H1 (cell line): Measurements from ENCODE around the gene RELN. TPM values are rescaled to one million over a fixed set of nuclear protein-coding genes. Genes with fewer than 3 reads are reported as not detected.

Experiments used
- CTCF ChIA-PET: fragments of 300-600 bp; sonication (Branson Sonifier 250); formaldehyde crosslinking; loops from one replicate; lab custom pipeline; 2021; ENCODE audit not compliant: partially characterized antibody; lab: Charles Lee
- POLR2A ChIA-PET: fragments of 300-600 bp; sonication (Branson Sonifier 250); formaldehyde crosslinking; loops from one replicate; lab custom pipeline; 2021; ENCODE audit warnings: inconsistent platforms; ENCODE audit not compliant: partially characterized antibody; lab: Charles Lee
- DNase-seq, 2 experiments: peaks; one replicate each; pipeline versions ENCODE4 v3.0.0 to v3.0.0-alpha.2; 2010 to 2022; ENCODE audit warnings: low spot score in 2 of 2, low read depth in 1 of 2, mixed read lengths in 1 of 2
- FAIRE-seq: peaks from 2 replicates; lab custom pipeline; 2011; peaks lifted over from hg19 to GRCh38; lab: Jason Lieb, UNC
- H2AFZ ChIP-seq: 2 replicates; pipeline ENCODE4 v1.8.1; 2012; ENCODE audit warnings: low read length, inconsistent platforms
- H2AK5ac ChIP-seq: 2 replicates; pipeline ENCODE4 v1.6.1; 2013; ENCODE audit warnings: low read depth, low read length
- H2BK120ac ChIP-seq: replicated peaks from 2 replicates; pipeline ENCODE3; 2013; ENCODE audit warnings: low read depth, low read length, inconsistent platforms
- H2BK12ac ChIP-seq: 2 replicates; pipeline ENCODE4 v1.6.1; 2013; ENCODE audit warnings: low read depth, low read length
- H2BK15ac ChIP-seq: 2 replicates; pipeline ENCODE4 v1.6.1; 2013; ENCODE audit warnings: low read length
- H2BK20ac ChIP-seq: 2 replicates; pipeline ENCODE4 v1.6.1; 2013; ENCODE audit warnings: low read length
- H2BK5ac ChIP-seq: 2 replicates; pipeline ENCODE4 v1.6.1; 2013; ENCODE audit warnings: low read depth, low read length
- H3K14ac ChIP-seq: 2 replicates; pipeline ENCODE4 v1.6.1; 2013; ENCODE audit warnings: inconsistent platforms; ENCODE audit not compliant: insufficient read length
- H3K18ac ChIP-seq: 2 replicates; pipeline ENCODE4 v1.6.1; 2013; ENCODE audit warnings: low read length; ENCODE audit errors: extremely low read depth
- H3K23ac ChIP-seq: 2 replicates; pipeline ENCODE4 v1.6.1; 2013; ENCODE audit warnings: inconsistent platforms; ENCODE audit not compliant: insufficient read length
- H3K23me2 ChIP-seq: 2 replicates; pipeline ENCODE4 v1.6.1; 2013; ENCODE audit warnings: low read depth, low read length
- H3K27ac ChIP-seq: 2 replicates; pipeline ENCODE4 v1.6.1; 2011; ENCODE audit warnings: low read depth, low read length, inconsistent platforms
- H3K27me3 ChIP-seq, 4 experiments: replicated peaks in 1 of 4; 1 replicate in 1 of 4; 2 replicates in 3 of 4; pipeline versions ENCODE4 v1.6.1 to v1.8.1; 2011 to 2013; ENCODE audit warnings: low read length in 3 of 4, mild to moderate bottlenecking in 3 of 4, inconsistent platforms in 2 of 4, mixed read lengths in 2 of 4, moderate library complexity in 1 of 4; ENCODE audit not compliant: control insufficient read depth in 3 of 4, insufficient read depth in 3 of 4; ENCODE audit errors: extremely low read depth in 1 of 4
- H3K36me3 ChIP-seq, 4 experiments: 2 replicates each; pipeline versions ENCODE4 v1.6.1 to v1.8.1; 2011 to 2013; ENCODE audit warnings: mild to moderate bottlenecking in 4 of 4, low read length in 3 of 4, moderate library complexity in 2 of 4, control low read depth in 1 of 4, inconsistent platforms in 1 of 4; ENCODE audit not compliant: insufficient read depth in 4 of 4, control insufficient read depth in 2 of 4
- H3K4ac ChIP-seq: replicated peaks from 2 replicates; pipeline ENCODE3; 2013; ENCODE audit warnings: low read length, low read depth, mixed read lengths, inconsistent platforms; ENCODE audit not compliant: insufficient read length
- H3K4me1 ChIP-seq, 4 experiments: replicated peaks in 1 of 4; 1 replicate in 1 of 4; 2 replicates in 3 of 4; pipeline versions ENCODE4 v1.6.1 to v1.8.1; 2011 to 2013; ENCODE audit warnings: low read length in 3 of 4, inconsistent platforms in 2 of 4, mixed read lengths in 1 of 4; ENCODE audit not compliant: insufficient read depth in 4 of 4, control insufficient read depth in 3 of 4
- H3K4me2 ChIP-seq, 2 experiments: 2 replicates each; pipeline versions ENCODE4 v1.6.1 to v1.8.1; 2011 to 2013; ENCODE audit warnings: low read depth in 2 of 2, low read length in 2 of 2, control low read depth in 1 of 2, inconsistent platforms in 1 of 2, mild to moderate bottlenecking in 1 of 2; ENCODE audit not compliant: insufficient read depth in 1 of 2
- H3K4me3 ChIP-seq, 4 experiments: fragments of 200-600, 300-600 bp in 1 of 4; sonication (generic), shearing (Covaris generic), sonication (Bioruptor Twin) in 1 of 4; 2 replicates each; pipeline versions ENCODE4 v1.5.1 to v1.8.1; 2011 to 2016; ENCODE audit warnings: low read length in 4 of 4, low read depth in 3 of 4, control low read depth in 2 of 4, inconsistent platforms in 2 of 4, mild to moderate bottlenecking in 2 of 4, mixed read lengths in 1 of 4, moderate library complexity in 1 of 4; ENCODE audit not compliant: insufficient read depth in 2 of 4; ENCODE audit errors: extremely low read depth in 1 of 4
- H3K56ac ChIP-seq: replicated peaks from 2 replicates; pipeline ENCODE3; 2013; ENCODE audit warnings: low read depth, mild to moderate bottlenecking, mixed read lengths, low read length, inconsistent platforms; ENCODE audit not compliant: insufficient read length
- H3K79me1 ChIP-seq: 2 replicates; pipeline ENCODE4 v1.6.1; 2013; ENCODE audit warnings: low read depth, low read length, control low read depth
- H3K79me2 ChIP-seq, 2 experiments: 2 replicates each; pipeline versions ENCODE4 v1.6.1 to v1.8.1; 2012 to 2013; ENCODE audit warnings: low read length in 2 of 2, mild to moderate bottlenecking in 2 of 2, inconsistent platforms in 1 of 2; ENCODE audit not compliant: insufficient read depth in 2 of 2, control insufficient read depth in 1 of 2
- H3K9ac ChIP-seq, 4 experiments: replicated peaks in 1 of 4; 1 replicate in 1 of 4; 2 replicates in 3 of 4; pipeline versions ENCODE4 v1.6.1 to v1.8.1; 2011 to 2013; ENCODE audit warnings: low read depth in 3 of 4, low read length in 3 of 4, control low read depth in 2 of 4, mild to moderate bottlenecking in 2 of 4, moderate library complexity in 2 of 4, inconsistent platforms in 1 of 4; ENCODE audit errors: extremely low read depth in 1 of 4
- H3K9me3 ChIP-seq, 2 experiments: 2 replicates each; pipeline versions ENCODE4 v1.6.1 to v1.8.1; 2012 to 2013; ENCODE audit warnings: mild to moderate bottlenecking in 2 of 2, moderate library complexity in 2 of 2, control low read depth in 1 of 2, inconsistent platforms in 1 of 2, low read depth in 1 of 2, low read length in 1 of 2, mixed read lengths in 1 of 2; ENCODE audit not compliant: insufficient read depth in 2 of 2
- H4K20me1 ChIP-seq, 2 experiments: replicated peaks in 1 of 2; 2 replicates each; pipeline versions ENCODE3 to v1.8.1; 2011 to 2013; ENCODE audit warnings: inconsistent platforms in 2 of 2, low read length in 2 of 2, mild to moderate bottlenecking in 1 of 2; ENCODE audit not compliant: insufficient read depth in 2 of 2, control insufficient read depth in 1 of 2
- H4K5ac ChIP-seq: 2 replicates; pipeline ENCODE4 v1.6.1; 2013; ENCODE audit warnings: low read length, low read depth, mixed read lengths, inconsistent platforms; ENCODE audit not compliant: insufficient read length
- H4K8ac ChIP-seq: 2 replicates; pipeline ENCODE4 v1.8.0; 2013; ENCODE audit warnings: mild to moderate bottlenecking, moderate library complexity, low read length, inconsistent platforms; ENCODE audit not compliant: insufficient read depth; ENCODE audit errors: extremely low read depth
- H4K91ac ChIP-seq: replicated peaks from 2 replicates; pipeline ENCODE3; 2013; ENCODE audit warnings: low read length, mixed read lengths, inconsistent platforms; ENCODE audit not compliant: insufficient read length
- BACH1 ChIP-seq: IDR thresholded peaks from 2 replicates; pipeline ENCODE4 v1.6.1; 2012; ENCODE audit warnings: low read length, improper control_type of control experiment
- BCL11A ChIP-seq, 2 experiments: IDR thresholded peaks; one replicate each; pipeline ENCODE4 v1.6.1; 2011; ENCODE audit warnings: low read depth in 2 of 2, low read length in 2 of 2, mild to moderate bottlenecking in 2 of 2
- CREB1 ChIP-seq: IDR thresholded peaks from 2 replicates; pipeline ENCODE4 v1.6.1; 2012; ENCODE audit warnings: inconsistent platforms
- EZH2 ChIP-seq: fragments of 200-600 bp; sonication (generic); IDR thresholded peaks from 2 replicates; pipeline ENCODE4 v1.7.1; 2012; ENCODE audit warnings: low read depth, mild to moderate bottlenecking, moderate library complexity, low read length, inconsistent platforms; ENCODE audit not compliant: severe bottlenecking
- HDAC2 ChIP-seq, 2 experiments: fragments of 300-600 bp in 1 of 2; sonication (generic) in 1 of 2; IDR thresholded peaks; 2 replicates each; pipeline ENCODE4 v1.6.1; 2011 to 2012; ENCODE audit warnings: low read depth in 2 of 2, low read length in 2 of 2, mild to moderate bottlenecking in 2 of 2, moderate library complexity in 2 of 2, borderline replicate concordance in 1 of 2, inconsistent platforms in 1 of 2
- JUN ChIP-seq: IDR thresholded peaks from 2 replicates; pipeline ENCODE4 v1.6.1; 2011; ENCODE audit warnings: low read depth, mild to moderate bottlenecking, improper control_type of control experiment, low read length
- KDM4A ChIP-seq: IDR thresholded peaks from one replicate; pipeline ENCODE4 v1.7.1; 2012; ENCODE audit warnings: low read depth, mild to moderate bottlenecking, moderate library complexity, low read length, inconsistent platforms; ENCODE audit not compliant: severe bottlenecking
- NRF1 ChIP-seq: IDR thresholded peaks from 2 replicates; pipeline ENCODE4 v1.6.1; 2011; ENCODE audit warnings: mild to moderate bottlenecking, low read depth, low read length, improper control_type of control experiment
- RFX5 ChIP-seq: IDR thresholded peaks from 2 replicates; pipeline ENCODE4 v1.6.1; 2011; ENCODE audit warnings: low read depth, low read length, improper control_type of control experiment, borderline replicate concordance
- SIRT6 ChIP-seq: IDR thresholded peaks from one replicate; pipeline ENCODE4 v1.7.1; 2012; ENCODE audit warnings: low read length, inconsistent platforms
- TBP ChIP-seq: IDR thresholded peaks from 2 replicates; pipeline ENCODE4 v1.6.1; 2011; ENCODE audit warnings: low read depth, low read length, improper control_type of control experiment
- WGBS, 2 experiments: shearing (Covaris generic) in 1 of 2; methylation state at CpG; one replicate each; pipeline versions ENCODE4 v1.1.6 to v1.1.7; 2013 to 2015; ENCODE audit warnings: low lambda C conversion rate in 2 of 2, mixed read lengths in 2 of 2, inconsistent platforms in 1 of 2, low coverage in 1 of 2, missing lambda C conversion rate in 1 of 2; ENCODE audit not compliant: insufficient replicate concordance in 2 of 2, insufficient coverage in 1 of 2, insufficient read length in 1 of 2; ENCODE audit errors: extremely low coverage in 1 of 2, missing lambda C conversion rate in 1 of 2; 5-methylcytosine and 5-hydroxymethylcytosine counted together
- polyA plus RNA-seq, 7 experiments: library from polyadenylated mRNA; depleted of rRNA in 3 of 7; stranded (reverse) in 5 of 7; unstranded in 2 of 7; fragments of >200 nt in 5 of 7; fragments of 200-250 nt in 2 of 7; gene quantifications; 1 replicate in 5 of 7; 2 replicates in 1 of 7; 4 replicates in 1 of 7; pipeline versions ENCODE4 v1.2.1 to v1.2.3, GENCODE V29; 2011 to 2013; ENCODE audit warnings: missing spikeins in 2 of 7, mixed read lengths in 2 of 7
- total RNA-seq: library from RNA; stranded (reverse); fragmentation: NEBNext Ultra II Directional; extraction: Animal tissue kit (Norgen Biotek cat#: 25700); gene quantifications from 2 replicates; pipeline ENCODE4 v1.2.1, GENCODE V29; 2021
- TF ChIP-seq, protein P1 (sequence below): IDR thresholded peaks from 2 replicates; pipeline ENCODE4 v1.6.1; 2012; ENCODE audit warnings: low read length, inconsistent platforms
- TF ChIP-seq, protein P2 (sequence below): IDR thresholded peaks from 2 replicates; pipeline ENCODE4 v1.6.1; 2012; ENCODE audit warnings: inconsistent platforms

The RELN gene
- total and polyA plus RNA-seq, 2 of the 8 experiments (the other 6 are each of a cell fraction or from before 2014, with no cell fraction given) = 0.03 to 0.07 TPM

DNA sequence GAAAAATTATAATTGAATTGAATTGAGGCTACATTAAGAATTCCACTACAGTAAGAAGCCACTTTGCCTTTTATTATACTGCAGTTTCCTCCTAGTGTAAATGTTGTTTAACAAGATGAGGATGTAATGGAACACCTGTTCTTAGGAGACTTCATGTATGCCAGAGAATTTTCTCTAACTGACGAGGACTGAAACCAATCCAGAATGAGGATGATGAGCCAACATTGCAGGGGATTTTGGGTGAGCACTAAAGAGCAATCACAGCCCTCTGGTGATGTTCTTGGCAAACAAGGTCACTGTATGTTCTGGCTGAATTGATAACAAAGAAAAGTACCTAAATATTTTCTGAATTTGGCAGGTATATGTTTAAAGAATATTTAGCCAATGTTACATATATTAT is 60.9 kb downstream of the RELN start:
- FAIRE-seq (no peak), DNase-seq (no peak)
- peaks cover 0 to 3% (median 0%) of the 10 kb centered on the region in 4 experiments; a peak in 2 of 7 replicates for H3K4me1 ChIP-seq
- H2BK120ac ChIP-seq = no peak overlapping the region
- H3K27ac ChIP-seq = no peak overlapping the region
- no peaks in the 10 kb centered on the region for H3K79me1 ChIP-seq
- no peak overlapping the region for H3K4ac ChIP-seq
- H2BK12ac ChIP-seq = no peak overlapping the region
- H4K5ac ChIP-seq = no peak overlapping the region
- WGBS, 2 experiments = 100% methylated on average over 1 of the region's 1 CpG; no CpG with 5 or more reads in 1 of the 2 experiments
- H3K23me2 ChIP-seq = no peaks in the 10 kb centered on the region; the same call in 1 of the 2 replicates
- no peak overlapping the region for H3K56ac ChIP-seq
- no peak overlapping the region for H3K18ac ChIP-seq
- no peak for TF ChIP-seq HDAC2 (IDR thresholded peaks at IDR 0.05; ENCODE audit: borderline replicate concordance in 1 of 2, low read depth in 2 of 2, low read length in 2 of 2)
- TF ChIP-seq NRF1 = no peak
- TF ChIP-seq CREB1 = no peak
- TF ChIP-seq, protein P1, sequence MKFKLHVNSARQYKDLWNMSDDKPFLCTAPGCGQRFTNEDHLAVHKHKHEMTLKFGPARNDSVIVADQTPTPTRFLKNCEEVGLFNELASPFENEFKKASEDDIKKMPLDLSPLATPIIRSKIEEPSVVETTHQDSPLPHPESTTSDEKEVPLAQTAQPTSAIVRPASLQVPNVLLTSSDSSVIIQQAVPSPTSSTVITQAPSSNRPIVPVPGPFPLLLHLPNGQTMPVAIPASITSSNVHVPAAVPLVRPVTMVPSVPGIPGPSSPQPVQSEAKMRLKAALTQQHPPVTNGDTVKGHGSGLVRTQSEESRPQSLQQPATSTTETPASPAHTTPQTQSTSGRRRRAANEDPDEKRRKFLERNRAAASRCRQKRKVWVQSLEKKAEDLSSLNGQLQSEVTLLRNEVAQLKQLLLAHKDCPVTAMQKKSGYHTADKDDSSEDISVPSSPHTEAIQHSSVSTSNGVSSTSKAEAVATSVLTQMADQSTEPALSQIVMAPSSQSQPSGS = no peak
- no peak for TF ChIP-seq TBP
- no peak for TF ChIP-seq BCL11A (IDR thresholded peaks at IDR 0.05; ENCODE audit: low read depth in 2 of 2, low read length in 2 of 2)
- TF ChIP-seq BACH1 = no peak
- no peak for TF ChIP-seq JUN
- TF ChIP-seq RFX5 = no peak
- TF ChIP-seq SIRT6 = no peak
- TF ChIP-seq, protein P2, sequence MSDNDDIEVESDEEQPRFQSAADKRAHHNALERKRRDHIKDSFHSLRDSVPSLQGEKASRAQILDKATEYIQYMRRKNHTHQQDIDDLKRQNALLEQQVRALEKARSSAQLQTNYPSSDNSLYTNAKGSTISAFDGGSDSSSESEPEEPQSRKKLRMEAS = no peak
- TF ChIP-seq KDM4A = no peak
- TF ChIP-seq EZH2 = no peak
- TF ChIP-seq, all 59 proteins: peak for 0
- Histone ChIP-seq H3K4me2 (no peak overlapping the region), H3K14ac (no peak overlapping the region), H3K79me2 (no peaks in the 10 kb centered on the region), H4K91ac (no peak overlapping the region), H2BK15ac (no peak overlapping the region), H3K4me3 (no peak overlapping the region), H4K8ac (no peak overlapping the region), H2BK5ac (no peak overlapping the region), H3K23ac (no peak overlapping the region), H3K9ac (no peak overlapping the region), H2AK5ac (no peak overlapping the region), H3K36me3 (no peaks in the 10 kb centered on the region), H2BK20ac (no peak overlapping the region), H3K27me3 (no peaks in the 10 kb centered on the region), H3K9me3 (no peaks in the 10 kb centered on the region), H4K20me1 (no peaks in the 10 kb centered on the region), H2AFZ (no peak overlapping the region)
- CTCF ChIA-PET = interaction anchor here (0.7 kb wide), 1 partner anchor 304 kb away, joined by 3 read pairs; no protein-coding TSS in a partner anchor
- POLR2A ChIA-PET = no interaction called here
